ENCODE data around the gene FYTTD1.
A peak's percentile ranks its signal among the peaks of the same experiment; 100 is the strongest.

Gene FYTTD1

GRCh38 chr3:197800379-197800778, 50.7 kb downstream of the FYTTD1 start:
- Histone ChIP-seq H3K79me2 (ENCODE audit: control insufficient read depth, low read length) (peaks cover 99% of the 10 kb centered on the region), H3K9me2 (replicated peaks; ENCODE audit: control insufficient read depth, low read length) (no peaks in the 10 kb centered on the region), H3K4me2 (ENCODE audit: low read length) (no peak overlapping the region), H4K20me1 (ENCODE audit: control insufficient read depth, insufficient read depth, low read depth, low read length) (peaks cover 36% of the 10 kb centered on the region), H3F3A (ENCODE audit: control insufficient read depth, insufficient read depth) (peaks cover 7% of the 10 kb centered on the region; the same call in 1 of the 2 replicates), H3K4me3 (ENCODE audit: low read length) (no peak overlapping the region), H3K27me3 (ENCODE audit: control insufficient read depth, low read length) (no peaks in the 10 kb centered on the region), H3K4me1 (ENCODE audit: control insufficient read depth, low read length) (peaks cover 61% of the 10 kb centered on the region), H3K9me3 (ENCODE audit: control insufficient read depth, insufficient read depth, low read length) (no peaks in the 10 kb centered on the region), H3K27ac (ENCODE audit: low read depth, low read length) (no peak overlapping the region), H3K36me3 (ENCODE audit: control insufficient read depth, low read length) (peaks cover 7% of the 10 kb centered on the region; the same call in 1 of the 2 replicates)
- no peak for TF ChIP-seq CTCF (IDR thresholded peaks at IDR 0.05; ENCODE audit: low read depth, low read length, poor library complexity, severe bottlenecking)
- TF ChIP-seq EZH2phosphoT487 (IDR thresholded peaks at IDR 0.05; ENCODE audit: borderline replicate concordance, low read length): no peak

GRCh38 chr3:197801891-197802778, 52.5 kb downstream of the FYTTD1 start:
- Histone ChIP-seq H3K27ac (ENCODE audit: low read depth, low read length) (peak overlapping the region; percentile 10; the same call in 1 of the 2 replicates), H3K27me3 (ENCODE audit: control insufficient read depth, low read length) (no peaks in the 10 kb centered on the region), H3K36me3 (ENCODE audit: control insufficient read depth, low read length) (peaks cover 7% of the 10 kb centered on the region; the same call in 1 of the 2 replicates), H3K79me2 (ENCODE audit: control insufficient read depth, low read length) (peaks cover 93% of the 10 kb centered on the region), H3F3A (ENCODE audit: control insufficient read depth, insufficient read depth) (peaks cover 7% of the 10 kb centered on the region; the same call in 1 of the 2 replicates), H3K4me1 (ENCODE audit: control insufficient read depth, low read length) (peaks cover 50% of the 10 kb centered on the region), H3K9me3 (ENCODE audit: control insufficient read depth, insufficient read depth, low read length) (no peaks in the 10 kb centered on the region), H3K4me3 (ENCODE audit: low read length) (no peak overlapping the region), H3K9me2 (replicated peaks; ENCODE audit: control insufficient read depth, low read length) (no peaks in the 10 kb centered on the region), H3K4me2 (ENCODE audit: low read length) (peak overlapping the region; percentile 49), H4K20me1 (ENCODE audit: control insufficient read depth, insufficient read depth, low read depth, low read length) (peaks cover 32% of the 10 kb centered on the region)
- TF ChIP-seq CTCF (IDR thresholded peaks at IDR 0.05; ENCODE audit: low read depth, low read length, poor library complexity, severe bottlenecking) (peak; percentile 81), EZH2phosphoT487 (IDR thresholded peaks at IDR 0.05; ENCODE audit: borderline replicate concordance, low read length) (no peak)

- peaks cover 32% of the 10 kb centered on the region for H4K20me1 ChIP-seq (ENCODE audit: control insufficient read depth, insufficient read depth, low read depth, low read length)
- H3K9me2 ChIP-seq (replicated peaks; ENCODE audit: control insufficient read depth, low read length): no peaks in the 10 kb centered on the region
- no peak overlapping the region for H3K4me2 ChIP-seq (ENCODE audit: low read length)
- peaks cover 7% of the 10 kb centered on the region; the same call in 1 of the 2 replicates for H3K36me3 ChIP-seq (ENCODE audit: control insufficient read depth, low read length)
- H3K9me3 ChIP-seq (ENCODE audit: control insufficient read depth, insufficient read depth, low read length): no peaks in the 10 kb centered on the region
- H3K79me2 ChIP-seq (ENCODE audit: control insufficient read depth, low read length): peaks cover 91% of the 10 kb centered on the region
- TF ChIP-seq CTCF (IDR thresholded peaks at IDR 0.05; ENCODE audit: low read depth, low read length, poor library complexity, severe bottlenecking): peak; percentile 19
- no peak for TF ChIP-seq EZH2phosphoT487 (IDR thresholded peaks at IDR 0.05; ENCODE audit: borderline replicate concordance, low read length)
- no peak overlapping the region for H3K4me3 ChIP-seq (ENCODE audit: low read length)
- H3K27me3 ChIP-seq (ENCODE audit: control insufficient read depth, low read length): no peaks in the 10 kb centered on the region
- peaks cover 10% of the 10 kb centered on the region; the same call in 1 of the 2 replicates for H3F3A ChIP-seq (ENCODE audit: control insufficient read depth, insufficient read depth)
- H3K27ac ChIP-seq (ENCODE audit: low read depth, low read length): no peak overlapping the region
- H3K4me1 ChIP-seq (ENCODE audit: control insufficient read depth, low read length): peaks cover 44% of the 10 kb centered on the region
Measured at GRCh38 chr3:197802779-197803459, 53.2 kb downstream of the FYTTD1 start.
